Measurements from ENCODE around the gene RSPRY1. TPM values are rescaled to one million over a fixed set of nuclear protein-coding genes. Genes with fewer than 3 reads are reported as not detected.
A peak's percentile ranks its signal among the peaks of the same experiment; 100 is the strongest.

The RSPRY1 gene
- total RNA-seq, 4 donors from 2014 or later = 13.7 to 27.2 (median 23.1) TPM

GRCh38 chr16:57262841-57263540, 76.9 kb downstream of the RSPRY1 start:
- 37 to 70% methylated on average over 6 of the region's 17 CpGs for WGBS, 2 donors
- no peaks in the 10 kb centered on the region for H3K9me3 ChIP-seq
- H3K27me3 ChIP-seq = no peaks in the 10 kb centered on the region
- intact Hi-C loops (cut with DNase I) = no loop called here
- H3K36me3 ChIP-seq = peaks cover 0 to 6% (median 0%) of the 10 kb centered on the region in 3 donors
- no peak for TF ChIP-seq POLR2A (IDR thresholded peaks at IDR 0.05)
- no peak for TF ChIP-seq CTCF (IDR thresholded peaks at IDR 0.05)
- peak overlapping the region; percentile 53 to 92 (median 82) for H3K27ac ChIP-seq
- DNase-seq = no peak
- peaks cover 30 to 96% (median 58%) of the 10 kb centered on the region in 3 donors for H3K4me1 ChIP-seq
- no peak overlapping the region for H3K4me3 ChIP-seq

GRCh38 chr16:57263541-57264351, 77.6 kb downstream of the RSPRY1 start:
- no peaks in the 10 kb centered on the region for H3K36me3 ChIP-seq
- no peak for DNase-seq
- no peaks in the 10 kb centered on the region for H3K9me3 ChIP-seq
- WGBS, 2 donors = 0 to 81% methylated on average over 2 to 4 of the region's 18 CpGs
- H3K4me3 ChIP-seq = no peak overlapping the region
- TF ChIP-seq CTCF (IDR thresholded peaks at IDR 0.05) (no peak), POLR2A (IDR thresholded peaks at IDR 0.05) (no peak)
- intact Hi-C loops (cut with DNase I) = no loop called here
- H3K27ac ChIP-seq = peak overlapping the region; percentile 53 to 92 (median 82)
- H3K27me3 ChIP-seq = no peaks in the 10 kb centered on the region
- H3K4me1 ChIP-seq = peaks cover 30 to 99% (median 58%) of the 10 kb centered on the region in 3 donors

GRCh38 chr16:57264381-57264780, 78.3 kb downstream of the RSPRY1 start:
- no peaks in the 10 kb centered on the region for H3K9me3 ChIP-seq
- WGBS, 2 donors = 44 to 54% methylated on average over 5 to 7 of the region's 8 CpGs
- TF ChIP-seq POLR2A (IDR thresholded peaks at IDR 0.05) (no peak), CTCF (IDR thresholded peaks at IDR 0.05) (no peak)
- H3K27me3 ChIP-seq = no peaks in the 10 kb centered on the region
- peaks cover 30 to 100% (median 58%) of the 10 kb centered on the region in 3 donors for H3K4me1 ChIP-seq
- peak overlapping the region; percentile 53 to 92 (median 82) for H3K27ac ChIP-seq
- no peak for DNase-seq
- H3K4me3 ChIP-seq = no peak overlapping the region
- intact Hi-C loops (cut with DNase I) = no loop called here
- H3K36me3 ChIP-seq = no peaks in the 10 kb centered on the region

- DNase-seq = no peak
Measured at GRCh38 chr16:57264950-57265371, 78.8 kb downstream of the RSPRY1 start.

More at GRCh38 chr16:57264950-57265371, 78.8 kb downstream of the RSPRY1 start:
- no peak for TF ChIP-seq CTCF (IDR thresholded peaks at IDR 0.05)
- peak in 3 of 4 donors; percentile 13 to 24 (median 18) for TF ChIP-seq POLR2A (IDR thresholded peaks at IDR 0.05)
- 54 to 64% methylated on average over 4 to 11 of the region's 11 CpGs for WGBS, 2 donors
- Histone ChIP-seq H3K27ac (peak overlapping the region; percentile 76 to 92 (median 86)), H3K36me3 (no peaks in the 10 kb centered on the region), H3K9me3 (no peaks in the 10 kb centered on the region), H3K4me3 (no peak overlapping the region), H3K4me1 (peaks cover 28 to 98% (median 57%) of the 10 kb centered on the region in 3 donors), H3K27me3 (no peaks in the 10 kb centered on the region)
- intact Hi-C loops (cut with DNase I) = no loop called here
